Spleen (tissue), 11 donors: ENCODE data around the gene RNF169. TPM values are rescaled to one million over a fixed set of nuclear protein-coding genes. Genes with fewer than 3 reads are reported as not detected.

Experiments
- DNase-seq: peaks from one replicate; pipeline ENCODE4 v3.0.0-alpha.2; 2020
- H3K27ac ChIP-seq, 8 donors: fragments of 200-600 bp; sonication (generic) in 7 of 8; 1 replicate in 4 of 8; 2 replicates in 4 of 8; pipeline versions ENCODE4 v1.5.0 to v1.8.0; 2016 to 2021; ENCODE audit warnings: inconsistent platforms in 4 of 8, mild to moderate bottlenecking in 4 of 8, moderate library complexity in 1 of 8
- H3K27me3 ChIP-seq, 7 donors: fragments of 200-600 bp; sonication (generic) in 6 of 7; replicated peaks in 1 of 7; 1 replicate in 4 of 7; 2 replicates in 3 of 7; pipeline versions ENCODE4 v1.5.0 to v1.8.0; 2016 to 2021; ENCODE audit warnings: inconsistent platforms in 3 of 7, mild to moderate bottlenecking in 1 of 7
- H3K36me3 ChIP-seq, 6 donors: fragments of 200-600 bp; sonication (generic) in 5 of 6; 1 replicate in 4 of 6; 2 replicates in 2 of 6; pipeline versions ENCODE4 v1.5.0 to v1.8.0; 2016 to 2021; ENCODE audit warnings: inconsistent platforms in 2 of 6
- H3K4me1 ChIP-seq, 6 donors: fragments of 200-600 bp; sonication (generic) in 5 of 6; 1 replicate in 3 of 6; 2 replicates in 3 of 6; pipeline versions ENCODE4 v1.5.0 to v1.8.0; 2016 to 2021; ENCODE audit warnings: inconsistent platforms in 3 of 6
- H3K4me3 ChIP-seq, 8 donors: fragments of 200-600 bp; sonication (generic) in 7 of 8; 1 replicate in 4 of 8; 2 replicates in 4 of 8; pipeline versions ENCODE4 v1.5.0 to v1.8.0; 2016 to 2021; ENCODE audit warnings: inconsistent platforms in 4 of 8, mild to moderate bottlenecking in 4 of 8, moderate library complexity in 2 of 8
- H3K9me3 ChIP-seq, 8 donors: fragments of 200-600 bp; sonication (generic) in 7 of 8; 1 replicate in 4 of 8; 2 replicates in 4 of 8; pipeline versions ENCODE4 v1.5.0 to v1.8.0; 2016 to 2021; ENCODE audit warnings: inconsistent platforms in 4 of 8
- POLR2A ChIP-seq, 3 donors: fragments of 450-650 bp; IDR thresholded peaks; one replicate each; pipeline ENCODE4 v1.5.1; 2017; ENCODE audit warnings: antibody characterized with exemption in 3 of 3, mild to moderate bottlenecking in 1 of 3
- POLR2AphosphoS5 ChIP-seq, 3 donors: sonication (generic); formaldehyde crosslinking; IDR thresholded peaks; one replicate each; pipeline ENCODE4 v1.5.1; 2017; ENCODE audit warnings: antibody characterized with exemption in 3 of 3
- WGBS, 5 donors: extraction: QIAGEN DNeasy Blood & Tissue Kit in 3 of 5; methylation state at CpG; one replicate each; pipeline versions ENCODE4 v1.1.5 to v1.1.7; 2013 to 2018; 5-methylcytosine and 5-hydroxymethylcytosine counted together
- intact Hi-C: fragments of 100-400 bp; cut with DNase I; formaldehyde crosslinking; loops from one replicate; pipeline ENCODE4 v1.15.0; 2023; ENCODE audit warnings: low total_unique reads
- polyA plus RNA-seq, 3 donors: library from polyadenylated mRNA; stranded (reverse); fragments of 200-250 nt; gene quantifications; one replicate each; pipeline ENCODE4 v1.2.1, GENCODE V29; 2013
- total RNA-seq, 7 donors: library from RNA; depleted of rRNA in 3 of 7; stranded (reverse); fragments of >200 nt in 3 of 7; fragmentation: NEBNext Ultra II Directional in 4 of 7; extraction: Animal tissue kit (Norgen Biotek cat#: 25700) in 4 of 7; gene quantifications; one replicate each; pipeline versions ENCODE4 v1.1.0 to v1.2.1, GENCODE V29; 2016 to 2021
- TF ChIP-seq, protein P1 (sequence below), 11 experiments: fragments of 200-600 bp in 7 of 11; fragments of 450-650 bp in 4 of 11; sonication (generic) in 4 of 11; IDR thresholded peaks in 8 of 11; conservative IDR thresholded peaks in 3 of 11; 1 replicate in 7 of 11; 2 replicates in 4 of 11; pipeline versions ENCODE4 v1.4.0 to v1.8.0; 2016 to 2021; ENCODE audit warnings: antibody characterized with exemption in 11 of 11, inconsistent platforms in 4 of 11, mild to moderate bottlenecking in 1 of 11
- donor health status: healthy with polysubstance abuse.
- donor health status: DM: no; HTN: no; CAD: no; lungs with moderate emphysema.
- donor health status: DM: no; HTN: no; CAD: no.
- donor health status: Bipolar disorder and iron deficiency.
- donor health status: healthy.
- donor health status: DM: no; HTN: no; CAD: no.
- donor health status: DM: yes; HTN: yes; CAD: no.

RNF169 gene
- total and polyA plus RNA-seq, 10 donors, result 2.5 to 34.1 (median 24.0) TPM

DNA sequence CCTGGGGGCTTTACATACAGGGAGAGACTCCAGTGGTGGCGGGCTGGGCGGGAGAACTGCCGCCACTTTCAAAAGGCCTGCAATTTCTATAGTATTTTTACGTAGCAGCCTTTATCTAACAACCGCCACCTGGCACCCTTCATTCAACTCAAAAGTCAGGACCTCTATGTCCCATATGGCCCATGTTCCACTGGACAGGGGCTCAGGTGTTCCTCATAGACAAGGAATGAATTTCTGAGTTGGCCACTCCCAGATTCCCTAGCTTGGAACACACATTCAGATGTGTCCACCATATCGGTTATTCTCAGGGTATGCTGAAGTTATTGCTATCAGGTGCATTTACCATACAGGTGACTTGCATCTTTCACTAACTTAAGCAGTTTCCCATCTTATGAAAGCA is 29.9 kb downstream of the RNF169 start:
- Histone ChIP-seq H3K27ac (no peak overlapping the region), H3K4me3 (no peak overlapping the region), H3K4me1 (peaks cover 5 to 88% (median 33%) of the 10 kb centered on the region in 6 donors), H3K9me3 (no peaks in the 10 kb centered on the region), H3K36me3 (peaks cover 0 to 4% (median 0%) of the 10 kb centered on the region in 6 donors), H3K27me3 (no peaks in the 10 kb centered on the region)
- intact Hi-C loops, result no loop called here
- DNase-seq, result no peak
- WGBS, 5 donors, result 93 to 99% (median 97%) methylated on average over 6 of the region's 6 CpGs
- TF ChIP-seq, protein P1, sequence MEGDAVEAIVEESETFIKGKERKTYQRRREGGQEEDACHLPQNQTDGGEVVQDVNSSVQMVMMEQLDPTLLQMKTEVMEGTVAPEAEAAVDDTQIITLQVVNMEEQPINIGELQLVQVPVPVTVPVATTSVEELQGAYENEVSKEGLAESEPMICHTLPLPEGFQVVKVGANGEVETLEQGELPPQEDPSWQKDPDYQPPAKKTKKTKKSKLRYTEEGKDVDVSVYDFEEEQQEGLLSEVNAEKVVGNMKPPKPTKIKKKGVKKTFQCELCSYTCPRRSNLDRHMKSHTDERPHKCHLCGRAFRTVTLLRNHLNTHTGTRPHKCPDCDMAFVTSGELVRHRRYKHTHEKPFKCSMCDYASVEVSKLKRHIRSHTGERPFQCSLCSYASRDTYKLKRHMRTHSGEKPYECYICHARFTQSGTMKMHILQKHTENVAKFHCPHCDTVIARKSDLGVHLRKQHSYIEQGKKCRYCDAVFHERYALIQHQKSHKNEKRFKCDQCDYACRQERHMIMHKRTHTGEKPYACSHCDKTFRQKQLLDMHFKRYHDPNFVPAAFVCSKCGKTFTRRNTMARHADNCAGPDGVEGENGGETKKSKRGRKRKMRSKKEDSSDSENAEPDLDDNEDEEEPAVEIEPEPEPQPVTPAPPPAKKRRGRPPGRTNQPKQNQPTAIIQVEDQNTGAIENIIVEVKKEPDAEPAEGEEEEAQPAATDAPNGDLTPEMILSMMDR (IDR thresholded peaks at IDR 0.05 in 8 of 11, conservative IDR thresholded peaks at IDR 0.05 in 3 of 11), result no peak
- TF ChIP-seq POLR2AphosphoS5 (IDR thresholded peaks at IDR 0.05) (no peak), POLR2A (IDR thresholded peaks at IDR 0.05) (no peak)

GRCh38 chr11:74780248-74781005 is 31.8 kb downstream of the RNF169 start:
- no peak for DNase-seq
- Histone ChIP-seq H3K9me3 (no peaks in the 10 kb centered on the region), H3K36me3 (peaks cover 0 to 4% (median 0%) of the 10 kb centered on the region in 6 donors), H3K4me3 (no peak overlapping the region), H3K4me1 (peaks cover 17 to 92% (median 47%) of the 10 kb centered on the region in 6 donors), H3K27me3 (no peaks in the 10 kb centered on the region), H3K27ac (no peak overlapping the region)
- intact Hi-C loops, result no loop called here
- 88 to 94% (median 92%) methylated on average over 4 of the region's 4 CpGs for WGBS, 5 donors
- TF ChIP-seq POLR2AphosphoS5 (IDR thresholded peaks at IDR 0.05) (no peak), POLR2A (IDR thresholded peaks at IDR 0.05) (no peak)
- TF ChIP-seq, protein P1 (IDR thresholded peaks at IDR 0.05 in 8 of 11, conservative IDR thresholded peaks at IDR 0.05 in 3 of 11), result no peak

DNA sequence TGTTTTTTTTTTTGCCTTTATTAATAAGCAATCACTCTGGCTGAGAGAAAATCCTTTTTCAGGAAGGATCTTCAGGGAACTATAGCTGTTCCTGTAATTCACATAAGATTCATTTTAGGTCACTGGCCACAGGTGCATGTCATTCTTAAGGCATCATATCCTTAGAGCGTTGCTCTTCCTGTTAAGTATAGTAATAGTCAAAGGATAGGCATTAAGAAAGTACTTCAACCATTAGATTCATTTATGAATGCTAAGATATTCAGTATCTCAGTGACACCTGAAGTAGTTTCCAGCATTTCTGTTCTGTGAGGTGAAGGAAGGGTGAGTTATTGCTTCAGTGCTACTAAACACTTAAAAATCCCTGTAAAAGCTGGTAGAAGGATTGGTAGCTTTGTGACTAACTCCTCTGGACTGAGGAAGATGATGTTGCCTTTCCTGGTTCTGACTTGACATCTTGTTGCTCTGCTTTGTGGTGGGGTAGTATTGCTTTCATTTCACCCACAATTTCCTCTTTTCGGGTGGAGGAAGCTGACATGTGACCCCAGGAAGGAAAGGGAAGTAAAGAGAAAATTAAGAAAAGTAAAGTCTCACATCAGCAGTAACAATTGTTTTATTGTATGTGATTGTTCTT is 34.7 kb downstream of the RNF169 start:
- intact Hi-C loops, result no loop called here
- TF ChIP-seq POLR2A (IDR thresholded peaks at IDR 0.05) (no peak), POLR2AphosphoS5 (IDR thresholded peaks at IDR 0.05) (peak in 1 of 3 donors; percentile 67)
- TF ChIP-seq, protein P1 (IDR thresholded peaks at IDR 0.05 in 8 of 11, conservative IDR thresholded peaks at IDR 0.05 in 3 of 11), result no peak
- no peak for DNase-seq
- Histone ChIP-seq H3K27ac (peak overlapping the region in 7 of 8 donors; percentile 70 to 92 (median 84)), H3K27me3 (no peaks in the 10 kb centered on the region), H3K36me3 (peaks cover 0 to 2% (median 0%) of the 10 kb centered on the region in 6 donors), H3K4me3 (peak overlapping the region in 1 of 8 donors; percentile 46), H3K9me3 (no peaks in the 10 kb centered on the region), H3K4me1 (peaks cover 17 to 87% (median 47%) of the 10 kb centered on the region in 6 donors)
- WGBS, 5 donors, result 12 to 31% (median 21%) methylated on average over 2 of the region's 2 CpGs

DNA sequence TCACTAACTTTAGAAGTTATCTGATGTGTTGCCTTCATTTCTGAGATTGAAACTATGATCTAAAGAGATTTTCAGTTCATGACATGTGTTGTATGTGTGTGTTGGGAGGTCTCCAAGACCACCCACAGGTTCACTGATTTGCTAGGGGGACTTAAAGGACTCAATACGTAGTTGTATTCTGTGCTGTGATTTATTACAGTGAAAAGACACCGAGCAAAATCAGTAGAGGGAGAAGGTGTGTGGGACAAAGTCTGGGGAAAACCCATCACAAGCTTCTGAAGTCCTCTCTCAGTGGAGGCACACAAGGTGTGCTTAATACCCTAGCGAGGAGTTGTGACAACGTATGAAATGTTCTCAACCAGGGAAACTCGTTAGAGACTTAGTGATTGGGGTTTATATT is 35.6 kb downstream of the RNF169 start:
- H3K4me1 ChIP-seq, result peaks cover 17 to 81% (median 47%) of the 10 kb centered on the region in 6 donors

More for the DNA sequence above, 35.6 kb downstream of the RNF169 start:
- H3K9me3 ChIP-seq, result no peaks in the 10 kb centered on the region
- H3K4me3 ChIP-seq, result peak overlapping the region in 1 of 8 donors; percentile 46
- 56 to 68% (median 61%) methylated on average over 5 of the region's 5 CpGs for WGBS, 5 donors
- H3K27ac ChIP-seq, result peak overlapping the region; percentile 21 to 92 (median 80)
- intact Hi-C loops, result no loop called here
- TF ChIP-seq, protein P1 (IDR thresholded peaks at IDR 0.05 in 8 of 11, conservative IDR thresholded peaks at IDR 0.05 in 3 of 11), result no peak
- TF ChIP-seq POLR2AphosphoS5 (IDR thresholded peaks at IDR 0.05), result no peak
- no peak for TF ChIP-seq POLR2A (IDR thresholded peaks at IDR 0.05)
- no peak for DNase-seq
- peaks cover 0 to 4% (median 0%) of the 10 kb centered on the region in 6 donors for H3K36me3 ChIP-seq
- no peaks in the 10 kb centered on the region for H3K27me3 ChIP-seq
